ENCODE data around the gene BTNL8. TPM values are rescaled to one million over a fixed set of nuclear protein-coding genes. Genes with fewer than 3 reads are reported as not detected.
A peak's percentile ranks its signal among the peaks of the same experiment; 100 is the strongest.
"Not testable (repeated sequence)": the region's sequence is repeated elsewhere in the genome, so short reads cannot be mapped to it uniquely, and the experiment has no call there.

The BTNL8 gene
- total RNA-seq, 1 donor from 2014 or later = 0.58 TPM

DNA sequence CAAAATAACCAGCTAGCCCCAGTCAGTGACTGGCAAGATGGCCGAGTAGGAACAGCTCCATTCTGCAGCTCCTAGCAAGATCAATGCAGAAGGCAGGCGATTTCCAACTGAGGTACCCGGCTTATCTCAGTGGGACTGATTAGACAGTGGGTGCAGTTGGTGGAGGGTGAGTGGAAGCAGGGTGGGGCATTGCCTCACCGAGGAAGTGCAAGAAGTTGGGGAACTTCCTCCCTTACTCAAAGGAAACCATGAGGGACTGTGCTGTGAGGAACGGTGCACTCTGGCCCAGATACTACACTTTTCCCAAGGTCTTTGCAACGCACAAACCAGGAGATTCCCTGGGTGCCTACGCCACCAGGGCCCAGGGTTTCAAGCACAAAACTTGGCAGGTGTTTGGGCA, 9.6 kb upstream of the BTNL8 start:
- Histone ChIP-seq H3K27me3 (ENCODE audit: low read depth) (peaks cover 51% of the 10 kb centered on the region), H3K9me3 (replicated peaks) (peaks cover 19% of the 10 kb centered on the region), H3K4me3 (no peak overlapping the region), H3K27ac (replicated peaks) (no peak overlapping the region), H3K36me3 (no peaks in the 10 kb centered on the region), H3K4me1 (no peaks in the 10 kb centered on the region)
- TF ChIP-seq, protein P1, sequence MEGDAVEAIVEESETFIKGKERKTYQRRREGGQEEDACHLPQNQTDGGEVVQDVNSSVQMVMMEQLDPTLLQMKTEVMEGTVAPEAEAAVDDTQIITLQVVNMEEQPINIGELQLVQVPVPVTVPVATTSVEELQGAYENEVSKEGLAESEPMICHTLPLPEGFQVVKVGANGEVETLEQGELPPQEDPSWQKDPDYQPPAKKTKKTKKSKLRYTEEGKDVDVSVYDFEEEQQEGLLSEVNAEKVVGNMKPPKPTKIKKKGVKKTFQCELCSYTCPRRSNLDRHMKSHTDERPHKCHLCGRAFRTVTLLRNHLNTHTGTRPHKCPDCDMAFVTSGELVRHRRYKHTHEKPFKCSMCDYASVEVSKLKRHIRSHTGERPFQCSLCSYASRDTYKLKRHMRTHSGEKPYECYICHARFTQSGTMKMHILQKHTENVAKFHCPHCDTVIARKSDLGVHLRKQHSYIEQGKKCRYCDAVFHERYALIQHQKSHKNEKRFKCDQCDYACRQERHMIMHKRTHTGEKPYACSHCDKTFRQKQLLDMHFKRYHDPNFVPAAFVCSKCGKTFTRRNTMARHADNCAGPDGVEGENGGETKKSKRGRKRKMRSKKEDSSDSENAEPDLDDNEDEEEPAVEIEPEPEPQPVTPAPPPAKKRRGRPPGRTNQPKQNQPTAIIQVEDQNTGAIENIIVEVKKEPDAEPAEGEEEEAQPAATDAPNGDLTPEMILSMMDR (IDR thresholded peaks at IDR 0.05; ENCODE audit: borderline replicate concordance) = no peak
- intact Hi-C loops (cut with micrococcal nuclease) = no loop called here
- DNase-seq = no peak

DNA sequence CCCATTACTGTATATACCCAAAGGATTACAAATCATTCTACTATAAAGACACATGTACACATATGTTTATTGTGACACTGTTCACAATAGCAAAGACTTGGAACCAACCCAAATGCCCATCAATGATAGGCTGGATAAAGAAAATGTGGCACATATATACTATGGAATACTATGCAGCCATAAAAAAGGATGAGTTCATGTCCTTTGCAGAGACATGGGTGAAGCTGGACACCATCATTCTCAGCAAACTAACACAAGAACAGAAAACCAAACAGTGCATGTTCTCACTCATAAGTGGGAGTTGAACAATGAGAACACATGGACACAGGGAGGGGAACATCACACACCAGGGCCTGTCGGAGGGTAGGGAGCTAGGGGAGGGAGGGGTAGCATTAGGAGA, 3.6 kb upstream of the BTNL8 start:
- H3K4me1 ChIP-seq; intact Hi-C loops (cut with micrococcal nuclease); H3K4me3 ChIP-seq; H3K36me3 ChIP-seq; H3K27ac ChIP-seq (replicated peaks); H3K27me3 ChIP-seq (ENCODE audit: low read depth); DNase-seq: not testable (repeated sequence)
- peaks cover 37% of the 10 kb centered on the region for H3K9me3 ChIP-seq (replicated peaks)

DNA sequence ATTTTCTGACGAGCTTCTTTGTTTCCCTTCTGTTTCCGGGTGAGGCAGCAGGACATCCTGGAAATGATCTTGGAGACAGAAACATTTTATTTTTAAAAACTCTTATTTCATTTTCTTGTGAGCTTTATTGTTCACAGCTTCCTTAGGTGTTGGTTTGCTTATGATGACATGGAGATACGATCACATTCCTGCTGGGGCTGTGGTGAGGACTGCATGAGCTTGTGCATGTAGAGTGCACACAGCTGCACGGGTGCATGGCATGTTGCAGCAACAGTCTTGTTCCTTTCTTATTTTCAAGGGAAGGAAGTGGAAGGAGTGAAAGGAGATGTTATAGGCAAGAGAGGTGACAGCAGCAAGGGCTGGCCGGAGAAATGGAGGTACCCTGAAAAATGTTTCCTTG, 1.2 kb downstream of the BTNL8 start:
- Histone ChIP-seq H3K36me3 (no peaks in the 10 kb centered on the region), H3K4me1 (no peaks in the 10 kb centered on the region), H3K27me3 (ENCODE audit: low read depth) (no peaks in the 10 kb centered on the region), H3K9me3 (replicated peaks) (peaks cover 9% of the 10 kb centered on the region), H3K4me3 (no peak overlapping the region), H3K27ac (replicated peaks) (peak overlapping the region; percentile 72)
- TF ChIP-seq, protein P1 (IDR thresholded peaks at IDR 0.05; ENCODE audit: borderline replicate concordance) = no peak
- DNase-seq = no peak
- intact Hi-C loops (cut with micrococcal nuclease) = no loop called here

- Histone ChIP-seq H3K36me3 (no peaks in the 10 kb centered on the region), H3K9me3 (replicated peaks) (peaks cover 4% of the 10 kb centered on the region), H3K4me1 (no peaks in the 10 kb centered on the region), H3K27ac (replicated peaks) (no peak overlapping the region), H3K27me3 (ENCODE audit: low read depth) (no peaks in the 10 kb centered on the region), H3K4me3 (no peak overlapping the region)
- intact Hi-C loops (cut with micrococcal nuclease) = no loop called here
- TF ChIP-seq, protein P1 (IDR thresholded peaks at IDR 0.05; ENCODE audit: borderline replicate concordance) = no peak
- no peak for DNase-seq
Observed at GRCh38 chr5:180901319-180902009, 2.5 kb downstream of the BTNL8 start.

- DNase-seq = no peak
- Histone ChIP-seq H3K4me1 (peaks cover 6% of the 10 kb centered on the region), H3K4me3 (no peak overlapping the region), H3K36me3 (no peaks in the 10 kb centered on the region), H3K27me3 (ENCODE audit: low read depth) (peaks cover 29% of the 10 kb centered on the region), H3K9me3 (replicated peaks) (peaks cover 4% of the 10 kb centered on the region), H3K27ac (replicated peaks) (no peak overlapping the region)
- intact Hi-C loops (cut with micrococcal nuclease) = no loop called here
- TF ChIP-seq, protein P1 (IDR thresholded peaks at IDR 0.05; ENCODE audit: borderline replicate concordance) = no peak
Observed at GRCh38 chr5:180908400-180908799, 9.4 kb downstream of the BTNL8 start.

GRCh38 chr5:180908998-180909731, 10.2 kb downstream of the BTNL8 start:
- Histone ChIP-seq H3K36me3 (no peaks in the 10 kb centered on the region), H3K4me1 (peaks cover 6% of the 10 kb centered on the region), H3K27me3 (ENCODE audit: low read depth) (peaks cover 32% of the 10 kb centered on the region), H3K4me3 (no peak overlapping the region), H3K9me3 (replicated peaks) (peaks cover 4% of the 10 kb centered on the region), H3K27ac (replicated peaks) (peak overlapping the region; percentile 50)
- intact Hi-C loops (cut with micrococcal nuclease) = no loop called here
- no peak for DNase-seq
- TF ChIP-seq, protein P1 (IDR thresholded peaks at IDR 0.05; ENCODE audit: borderline replicate concordance) = no peak

Measured in left ventricle myocardium inferior (tissue), 1 donor.